Gastroesophageal sphincter (tissue), 3 donors: ENCODE measurements around the gene CCDC127.

Source experiments
- POLR2A ChIP-seq, 2 donors: fragments of 450-650 bp; IDR thresholded peaks; one replicate each; pipeline ENCODE4 v1.6.1; 2017; ENCODE audit warnings: antibody characterized with exemption in 2 of 2, mild to moderate bottlenecking in 2 of 2, moderate library complexity in 1 of 2
- TF ChIP-seq, protein P1 (sequence below), 4 experiments: fragments of 200-600 bp in 2 of 4; fragments of 450-650 bp in 2 of 4; sonication (generic) in 1 of 4; IDR thresholded peaks; one replicate each; pipeline ENCODE4 v1.5.1; 2017 to 2019; ENCODE audit warnings: antibody characterized with exemption in 4 of 4, mild to moderate bottlenecking in 2 of 4, moderate library complexity in 2 of 4

DNA sequence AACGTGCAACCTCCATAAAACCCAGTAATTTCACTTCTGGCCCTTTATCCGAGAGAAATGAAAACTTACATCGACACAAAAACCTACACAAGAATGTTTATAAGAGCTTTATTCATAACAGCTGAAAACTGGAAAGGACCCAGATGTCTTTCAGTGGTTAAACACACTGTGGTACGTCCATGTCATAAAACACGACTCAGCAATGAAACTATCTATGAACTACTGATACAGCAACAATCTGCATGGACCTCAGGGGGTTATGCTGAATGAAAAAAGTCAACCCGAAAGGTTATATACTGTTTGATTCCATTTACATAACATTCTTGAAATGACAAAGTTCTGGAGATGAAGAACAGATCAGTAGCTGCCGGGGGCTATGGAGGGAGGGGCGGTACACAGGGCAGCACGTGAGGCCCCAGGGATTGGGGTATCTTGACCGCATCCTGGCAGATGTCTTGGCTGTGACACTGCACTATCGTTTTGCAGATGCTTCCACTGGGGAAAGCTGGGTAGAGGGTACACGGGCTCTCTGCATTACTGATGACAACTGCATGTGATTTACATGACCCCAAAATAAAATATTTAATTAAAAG, 4.1 kb downstream of the CCDC127 start:
- TF ChIP-seq, protein P1, sequence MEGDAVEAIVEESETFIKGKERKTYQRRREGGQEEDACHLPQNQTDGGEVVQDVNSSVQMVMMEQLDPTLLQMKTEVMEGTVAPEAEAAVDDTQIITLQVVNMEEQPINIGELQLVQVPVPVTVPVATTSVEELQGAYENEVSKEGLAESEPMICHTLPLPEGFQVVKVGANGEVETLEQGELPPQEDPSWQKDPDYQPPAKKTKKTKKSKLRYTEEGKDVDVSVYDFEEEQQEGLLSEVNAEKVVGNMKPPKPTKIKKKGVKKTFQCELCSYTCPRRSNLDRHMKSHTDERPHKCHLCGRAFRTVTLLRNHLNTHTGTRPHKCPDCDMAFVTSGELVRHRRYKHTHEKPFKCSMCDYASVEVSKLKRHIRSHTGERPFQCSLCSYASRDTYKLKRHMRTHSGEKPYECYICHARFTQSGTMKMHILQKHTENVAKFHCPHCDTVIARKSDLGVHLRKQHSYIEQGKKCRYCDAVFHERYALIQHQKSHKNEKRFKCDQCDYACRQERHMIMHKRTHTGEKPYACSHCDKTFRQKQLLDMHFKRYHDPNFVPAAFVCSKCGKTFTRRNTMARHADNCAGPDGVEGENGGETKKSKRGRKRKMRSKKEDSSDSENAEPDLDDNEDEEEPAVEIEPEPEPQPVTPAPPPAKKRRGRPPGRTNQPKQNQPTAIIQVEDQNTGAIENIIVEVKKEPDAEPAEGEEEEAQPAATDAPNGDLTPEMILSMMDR (IDR thresholded peaks at IDR 0.05): no peak
- no peak for TF ChIP-seq POLR2A (IDR thresholded peaks at IDR 0.05)
